Measurements from ENCODE around the gene TMEM240. TPM values are rescaled to one million over a fixed set of nuclear protein-coding genes. Genes with fewer than 3 reads are reported as not detected.

Gene TMEM240
- total and polyA plus RNA-seq, 2 donors (not counting 1 experiment from before 2014, with no cell fraction given) = 0.28 to 1.8 TPM

DNA sequence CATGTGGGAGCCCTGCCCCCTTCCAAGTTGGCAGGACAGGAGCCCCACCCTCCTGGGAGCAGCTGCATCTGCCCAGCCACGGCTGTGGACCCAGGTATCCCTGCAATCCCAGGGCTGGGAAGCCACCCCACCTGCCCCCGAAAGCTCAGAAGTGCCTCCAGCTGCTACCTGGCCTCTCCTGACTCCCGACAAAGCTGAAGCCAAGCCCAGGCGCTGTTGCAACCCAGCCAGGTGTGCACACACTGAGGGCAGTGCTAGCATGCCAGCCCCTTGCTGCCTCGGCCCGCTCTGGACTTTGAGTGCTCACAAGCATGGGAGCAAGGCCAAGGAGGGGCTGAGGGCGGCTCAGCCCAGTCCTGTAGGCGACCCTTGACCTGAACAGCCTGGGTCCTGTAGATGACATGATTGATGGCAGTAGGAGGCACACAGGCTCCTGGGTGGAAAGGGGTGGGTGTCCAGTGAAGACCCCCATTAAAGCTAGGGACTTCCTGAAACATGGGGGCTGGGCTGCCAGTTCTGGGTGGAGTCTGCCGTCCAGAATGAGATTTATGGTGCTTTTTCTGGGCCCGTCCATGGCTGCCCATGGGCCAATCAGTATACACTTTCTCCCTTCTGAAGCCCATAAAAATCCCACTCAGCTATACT is 37.1 kb upstream of the TMEM240 start:
- no peak overlapping the region for H3K4me3 ChIP-seq (ENCODE audit: control extremely low read depth in 1 of 5, extremely low read depth in 1 of 5, insufficient read depth in 1 of 5, low read depth in 2 of 5, low read length in 4 of 5)
- H3K27ac ChIP-seq (ENCODE audit: low read length in 2 of 2) = no peak overlapping the region
- H3K4me3 Mint-ChIP-seq = no peak overlapping the region
- H3K9ac ChIP-seq (ENCODE audit: low read length) = no peak overlapping the region
- H3K27me3 ChIP-seq (replicated peaks in 1 of 4; ENCODE audit: control extremely low read depth in 1 of 4, control insufficient read depth in 3 of 4, insufficient read depth in 4 of 4, low read length in 3 of 4) = peaks cover 0 to 4% (median 1%) of the 10 kb centered on the region in 4 experiments
- WGBS (ENCODE audit: insufficient coverage) = 79% methylated on average over 9 of the region's 10 CpGs
- peaks cover 20% of the 10 kb centered on the region for H3K4me1 Mint-ChIP-seq
- H3K36me3 ChIP-seq (replicated peaks in 1 of 2; ENCODE audit: control extremely low read depth in 1 of 2, control insufficient read depth in 1 of 2, extremely low read depth in 1 of 2, insufficient read depth in 2 of 2, low read length in 1 of 2) = no peaks in the 10 kb centered on the region
- H2AFZ ChIP-seq (ENCODE audit: insufficient read depth, low read depth, low read length, poor library complexity, severe bottlenecking) = no peak overlapping the region
- intact Hi-C loops (cut with micrococcal nuclease) = loop anchor here (10.0 kb wide), 1 partner anchor 77 kb away; the partner anchor contains the start of gene CDK11B
- peaks cover 11 to 24% of the 10 kb centered on the region in 2 donors for H3K4me1 ChIP-seq (ENCODE audit: control insufficient read depth in 2 of 2, insufficient read depth in 2 of 2, low read length in 2 of 2)
- H3K4me2 ChIP-seq (replicated peaks; ENCODE audit: low read depth, low read length, poor library complexity, severe bottlenecking) = no peak overlapping the region
- DNase-seq = no peak
- H3K27ac Mint-ChIP-seq = no peak overlapping the region
- no peaks in the 10 kb centered on the region for H3K9me3 ChIP-seq (ENCODE audit: control extremely low read depth in 1 of 3, control insufficient read depth in 2 of 3, insufficient read depth in 1 of 3, low read length in 2 of 3)
- ATAC-seq (ENCODE audit: low read depth) = no peak
- POLR2A ChIA-PET = no interaction called here
- CTCF ChIA-PET = no interaction called here
- no peaks in the 10 kb centered on the region for H3K9me3 Mint-ChIP-seq (ENCODE audit: insufficient read depth)
- peaks cover 8% of the 10 kb centered on the region for H3K27me3 Mint-ChIP-seq
- TF ChIP-seq EZH2 (IDR thresholded peaks at IDR 0.05; ENCODE audit: borderline replicate concordance, insufficient read depth, low read depth, low read length, poor library complexity, severe bottlenecking) (no peak), CTCF (IDR thresholded peaks at IDR 0.05) (no peak)
- no peaks in the 10 kb centered on the region for H4K20me1 ChIP-seq (ENCODE audit: control insufficient read depth, insufficient read depth, low read length, poor library complexity, severe bottlenecking)
- H3K79me2 ChIP-seq (ENCODE audit: control insufficient read depth, insufficient read depth, low read length) = peaks cover 37% of the 10 kb centered on the region
